HG03457 (cell line): ENCODE data around the gene CDPF1.
"Not testable (repeated sequence)": the region's sequence is repeated elsewhere in the genome, so short reads cannot be mapped to it uniquely, and the experiment has no call there.

ENCODE experiments used
- ATAC-seq: cut with Tn5 transposase; IDR thresholded peaks from one replicate; pipeline ENCODE4 v1.9.1; 2021; ENCODE audit warnings: moderate number of reproducible peaks; ENCODE audit not compliant: unreplicated experiment

CDPF1 gene

DNA sequence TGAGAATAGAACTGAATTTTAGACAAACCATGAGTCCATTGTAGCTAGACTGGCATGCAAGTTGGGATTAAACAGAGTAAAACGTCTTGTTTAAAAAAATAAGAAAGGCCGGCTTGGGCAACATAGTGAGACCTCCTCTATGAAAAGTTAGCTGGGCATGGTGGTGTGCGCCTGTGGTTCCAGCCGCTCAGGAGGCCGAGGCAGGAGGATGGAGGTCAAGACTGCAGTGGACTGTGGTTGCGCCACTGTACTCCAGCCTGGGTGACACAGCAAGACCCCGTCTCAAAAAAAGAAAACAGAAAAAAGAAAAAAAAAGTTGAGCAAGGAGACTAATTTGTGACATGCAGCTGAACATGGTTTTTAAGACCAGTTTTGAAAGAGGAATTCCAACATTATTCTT is 23.5 kb downstream of the CDPF1 start:
- no peak for ATAC-seq

DNA sequence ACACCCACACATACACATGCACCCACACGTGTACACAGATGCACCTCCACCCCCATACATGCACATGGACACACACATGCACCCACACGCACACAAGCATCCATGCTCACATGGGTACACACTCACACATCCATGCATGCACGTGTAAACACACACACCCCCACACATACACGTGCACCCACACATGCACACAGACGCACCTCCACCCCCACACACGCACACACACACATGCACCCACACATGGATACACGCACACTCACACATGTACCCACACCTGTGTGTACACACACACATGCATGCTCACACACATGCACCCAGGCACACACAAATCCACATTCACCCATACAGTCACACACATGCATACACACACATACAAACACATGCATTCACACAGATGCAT is 24.5 kb downstream of the CDPF1 start:
- ATAC-seq: no peak

DNA sequence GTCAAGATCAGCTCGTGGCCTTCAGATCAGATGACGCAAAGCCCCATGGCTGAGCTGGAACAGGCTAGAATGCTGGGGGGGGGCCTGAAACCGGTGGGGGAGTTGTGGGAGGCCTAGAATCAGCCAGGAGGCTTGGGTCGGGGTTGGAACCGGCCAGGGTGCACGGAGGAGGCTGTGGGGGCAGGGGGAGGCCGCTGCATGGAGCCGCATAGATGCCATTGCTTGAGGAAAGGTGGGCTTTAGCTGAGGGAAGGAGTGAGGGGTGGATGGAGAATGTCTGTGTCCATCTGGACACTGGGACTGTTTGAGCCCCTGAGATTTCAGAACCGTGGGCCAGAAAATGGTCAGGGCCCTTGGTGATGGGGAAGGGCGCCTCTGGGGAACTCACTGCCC is 25.2 kb downstream of the CDPF1 start:
- ATAC-seq: no peak

DNA sequence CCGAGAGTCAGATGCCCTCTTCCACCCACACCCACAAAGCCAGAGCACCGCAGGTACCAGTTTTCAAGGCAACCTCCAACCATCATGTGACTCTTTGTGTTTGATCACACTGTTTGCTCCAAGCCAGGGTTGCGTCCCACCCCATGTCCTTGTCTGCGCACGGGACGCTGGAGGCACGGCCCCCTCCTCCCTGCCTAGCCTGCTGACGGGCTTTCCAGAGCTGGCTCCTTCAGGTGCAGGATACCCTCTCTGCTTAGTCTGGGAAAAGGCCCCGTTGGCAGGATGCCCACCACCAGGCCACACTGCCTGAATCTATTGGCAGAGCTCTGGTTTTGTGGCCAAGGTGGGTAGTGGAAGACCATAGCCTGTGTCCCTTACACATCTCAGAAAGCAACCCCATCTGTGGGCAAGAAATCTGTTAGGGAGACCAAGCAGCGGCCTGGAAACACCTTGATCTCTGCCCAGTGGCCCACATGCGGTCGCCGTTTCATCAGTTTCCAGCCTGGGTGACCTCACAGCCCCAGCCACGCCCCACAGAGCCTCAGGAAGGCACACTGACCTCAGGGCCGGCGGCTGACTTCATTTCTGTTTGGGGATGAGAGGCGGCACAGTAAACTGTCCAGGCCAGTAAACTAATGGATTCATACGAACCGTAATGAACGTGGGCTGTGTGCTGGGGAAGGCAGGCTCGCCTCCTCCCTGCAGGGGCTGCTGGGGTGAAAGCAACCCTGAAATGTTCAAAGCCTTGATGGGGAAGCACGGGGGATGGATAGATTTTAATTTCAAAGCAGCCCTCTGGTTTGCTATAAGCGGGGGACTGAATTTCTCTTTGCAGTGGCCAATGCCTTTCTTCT is 25.8 kb downstream of the CDPF1 start:
- ATAC-seq: no peak

DNA sequence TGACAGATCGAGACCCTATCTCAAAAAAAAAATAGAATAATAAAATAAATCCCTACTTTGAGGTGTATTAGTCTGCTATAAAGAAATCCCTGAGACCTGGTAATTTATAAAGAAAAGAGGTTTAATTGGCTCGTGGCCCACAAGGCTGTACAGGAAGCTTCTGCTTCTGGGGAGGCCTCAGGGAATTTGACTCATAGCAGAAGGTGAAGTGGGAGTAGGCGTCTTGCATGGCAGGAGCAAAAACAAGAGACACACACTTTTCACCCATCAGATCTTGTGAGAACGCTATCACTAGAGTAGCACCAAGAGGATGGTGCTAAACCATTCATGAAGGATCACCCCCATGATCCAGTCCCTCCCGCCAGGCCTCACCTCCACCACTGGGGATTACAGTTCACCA is 29.2 kb downstream of the CDPF1 start:
- no peak for ATAC-seq

DNA sequence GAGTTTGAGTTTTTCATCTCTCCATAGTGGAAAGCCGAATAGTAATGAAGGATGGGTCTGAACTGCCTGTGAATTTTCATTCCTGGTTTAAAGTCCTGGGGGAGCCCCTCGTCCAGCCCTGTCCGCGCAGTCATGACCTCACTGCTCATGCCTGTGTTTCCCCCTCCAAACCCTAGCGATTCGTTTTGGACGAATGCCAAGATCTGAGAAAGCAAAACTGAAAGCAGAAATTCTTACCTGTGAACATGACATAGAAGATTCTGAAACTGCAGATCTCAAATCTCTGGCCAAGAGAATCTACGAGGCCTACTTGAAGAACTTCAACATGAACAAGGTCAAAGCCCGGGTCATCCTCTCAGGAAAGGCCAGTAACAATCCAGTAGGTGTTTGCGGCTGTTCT is 30.5 kb downstream of the CDPF1 start:
- ATAC-seq: no peak

DNA sequence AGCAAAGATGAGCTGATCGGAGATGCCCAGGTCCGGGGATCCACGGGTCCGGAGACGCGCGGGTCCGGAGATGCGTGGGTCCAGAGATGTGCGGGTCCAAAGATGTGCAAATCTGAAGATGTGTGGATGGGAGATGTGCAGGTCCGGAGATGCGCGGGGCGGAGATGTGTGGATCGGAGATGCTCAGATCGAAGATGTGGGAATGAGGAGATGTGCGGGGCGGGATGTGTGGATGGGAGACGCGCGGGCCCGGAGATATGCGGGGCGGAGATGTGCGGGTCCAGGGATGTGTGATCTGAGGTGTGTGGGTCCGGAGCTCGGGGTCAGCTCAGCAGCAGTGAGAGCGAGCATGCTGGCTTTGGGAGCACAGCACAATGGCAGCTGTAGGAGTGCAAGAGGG is 35.5 kb downstream of the CDPF1 start:
- no peak for ATAC-seq

DNA sequence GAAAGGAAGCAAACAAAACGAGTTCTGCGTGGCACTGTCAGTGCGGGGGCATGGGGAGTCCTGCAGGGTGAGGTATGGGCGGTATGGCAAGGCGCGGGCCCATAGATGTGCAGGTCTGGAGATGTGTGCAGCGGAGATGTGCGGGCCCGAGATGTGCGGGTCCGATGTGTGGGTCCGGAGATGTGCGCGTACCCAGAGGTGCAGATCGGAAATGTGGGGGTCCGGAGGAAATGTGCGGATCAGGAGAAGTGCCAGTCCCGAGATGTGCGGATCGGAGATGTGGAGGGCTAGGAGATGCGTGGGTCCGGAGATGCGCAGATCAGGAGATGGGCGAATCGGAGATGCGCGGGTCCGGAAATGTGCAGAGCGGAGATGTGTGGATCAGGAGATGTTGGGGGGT is 35.9 kb downstream of the CDPF1 start:
- ATAC-seq: no peak

DNA sequence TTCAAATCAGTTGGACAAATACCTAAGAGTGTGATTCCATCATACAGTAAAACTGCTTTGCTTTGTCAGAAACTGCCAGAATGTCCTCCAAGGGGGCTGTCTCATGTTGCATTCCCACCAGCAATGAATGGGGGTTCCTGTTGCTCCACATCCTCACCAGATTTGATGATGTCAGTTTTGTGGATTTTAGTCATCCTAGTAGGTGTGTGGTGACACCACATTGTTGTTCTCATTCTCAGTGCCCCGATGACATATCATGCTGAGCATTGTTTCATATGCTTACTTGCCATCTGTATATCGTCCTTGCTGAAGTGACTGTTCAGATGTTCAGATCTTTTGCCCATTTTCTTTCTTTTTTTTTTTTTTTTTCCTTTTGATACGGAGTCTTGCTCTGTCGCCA is 37.0 kb downstream of the CDPF1 start:
- no peak for ATAC-seq

DNA sequence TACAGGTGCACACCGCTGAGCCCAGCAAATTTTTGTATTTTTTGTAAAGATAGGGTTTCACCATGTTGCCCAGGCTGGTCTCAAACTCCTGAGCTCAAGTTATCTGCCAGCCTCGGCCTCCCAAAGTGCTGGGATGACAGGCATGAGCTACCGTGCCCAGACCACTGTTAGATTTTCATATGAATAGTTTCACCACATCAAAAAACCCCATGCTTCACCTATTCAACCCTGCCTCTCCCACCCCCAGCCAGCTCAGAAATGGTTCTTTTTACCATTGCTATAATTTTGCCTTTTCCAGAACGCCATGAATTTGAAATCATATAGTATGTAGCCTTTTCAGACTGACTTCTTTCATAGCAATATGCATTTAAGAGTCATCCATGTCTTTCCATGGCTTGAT is 37.9 kb downstream of the CDPF1 start:
- ATAC-seq: no peak

DNA sequence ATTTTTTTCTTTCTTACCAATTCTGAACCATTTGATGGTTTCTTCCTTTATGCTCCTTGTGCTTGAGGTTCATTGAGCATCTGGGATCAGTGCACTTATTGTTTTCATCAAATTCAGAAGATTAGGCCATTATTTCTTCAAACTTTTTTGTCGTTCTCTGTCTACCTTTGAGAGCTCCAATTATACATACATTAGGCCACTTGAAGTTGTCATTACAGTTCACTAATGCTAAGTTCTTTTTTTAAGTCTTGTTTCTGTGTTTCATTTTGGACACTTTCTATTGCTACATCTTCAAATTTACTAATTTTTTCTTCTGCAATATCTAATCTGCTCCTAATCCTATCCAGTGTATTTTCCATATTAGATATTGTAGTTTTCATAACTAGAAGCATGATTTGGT is 40.8 kb downstream of the CDPF1 start:
- no peak for ATAC-seq

DNA sequence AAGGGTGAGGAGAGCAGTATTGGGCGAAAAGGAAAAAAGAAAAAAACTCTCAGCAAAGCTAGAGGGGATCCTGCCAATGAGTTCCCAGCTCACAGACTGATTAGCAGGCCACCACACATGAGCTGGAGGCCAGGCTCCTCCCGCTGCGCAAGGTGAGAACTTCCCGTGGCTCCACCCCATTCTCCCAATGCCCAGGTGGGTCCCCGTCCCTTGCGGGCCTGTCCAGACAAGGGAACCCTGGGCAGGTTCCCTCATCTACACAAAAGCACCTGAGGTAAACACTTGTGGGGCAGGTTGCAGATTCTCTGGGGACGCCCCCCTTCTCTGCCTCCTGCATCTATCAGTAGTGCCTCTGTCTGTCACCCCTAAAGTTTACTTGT is 46.5 kb downstream of the CDPF1 start:
- ATAC-seq: no peak

DNA sequence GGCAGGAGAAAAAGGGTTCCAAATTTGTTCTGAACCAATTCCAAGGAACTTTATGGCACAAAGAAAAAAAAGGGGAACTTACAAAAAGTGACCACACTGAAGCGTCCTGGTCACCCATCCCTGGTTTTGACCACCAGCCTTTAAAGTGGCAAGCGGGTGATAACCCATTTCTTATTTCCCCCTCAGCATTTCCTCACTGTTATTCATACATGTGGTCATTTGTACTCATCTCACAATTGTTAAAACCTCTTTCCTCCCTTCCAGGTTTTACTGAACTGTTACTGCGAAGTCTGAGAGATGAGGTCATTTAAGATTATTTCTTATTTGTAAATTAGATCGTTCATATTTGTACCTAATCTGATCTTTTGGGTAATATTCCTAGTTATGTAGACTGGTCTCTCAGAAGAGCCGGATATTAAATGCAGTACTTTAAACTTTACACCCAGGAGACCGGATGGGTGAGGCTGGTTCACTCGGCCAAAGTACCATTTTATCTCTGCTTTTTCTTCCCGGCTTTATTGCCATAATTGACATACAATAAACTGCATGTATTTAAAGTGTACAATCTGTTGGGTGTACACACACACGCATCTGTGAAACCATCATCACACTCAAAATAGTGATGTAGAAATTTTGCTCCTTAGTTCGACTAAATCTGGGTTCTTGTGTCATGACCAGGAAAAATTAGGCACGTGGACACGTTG is 47.0 kb downstream of the CDPF1 start:
- ATAC-seq: no peak

DNA sequence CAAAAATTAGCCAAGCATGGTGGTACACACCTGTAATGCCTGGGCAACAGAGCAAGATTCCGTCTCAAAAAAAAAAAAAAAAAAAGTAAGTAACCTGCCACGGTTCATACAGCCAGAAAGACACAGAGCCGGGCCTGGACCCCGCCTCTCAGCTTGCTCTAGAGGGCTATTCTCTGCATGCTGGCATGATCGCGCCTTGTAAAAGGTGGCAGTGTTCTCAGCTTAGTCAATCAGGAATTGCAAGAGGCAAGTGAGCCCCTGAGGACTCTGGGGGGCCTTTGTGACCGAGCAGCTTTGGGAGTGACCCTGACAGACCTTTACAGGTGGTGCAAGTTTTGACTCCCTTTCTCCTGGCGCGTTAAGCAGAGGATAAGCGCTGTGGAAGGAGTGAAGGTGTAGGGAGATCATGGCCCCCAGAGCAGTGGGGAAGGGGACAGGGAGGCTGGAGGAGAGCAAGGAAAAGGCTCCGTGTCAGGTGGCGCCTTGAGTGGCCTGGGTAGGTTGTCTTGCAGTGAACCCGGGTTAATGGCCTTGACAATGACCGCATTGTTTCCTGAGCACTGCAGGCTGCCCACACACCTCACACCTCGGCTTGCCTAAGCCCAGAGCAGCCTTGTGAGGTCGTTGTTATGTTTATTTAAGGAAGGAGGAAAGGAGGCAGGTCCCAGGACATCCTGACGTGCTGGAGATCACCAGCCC is 48.9 kb downstream of the CDPF1 start:
- ATAC-seq: no peak

DNA sequence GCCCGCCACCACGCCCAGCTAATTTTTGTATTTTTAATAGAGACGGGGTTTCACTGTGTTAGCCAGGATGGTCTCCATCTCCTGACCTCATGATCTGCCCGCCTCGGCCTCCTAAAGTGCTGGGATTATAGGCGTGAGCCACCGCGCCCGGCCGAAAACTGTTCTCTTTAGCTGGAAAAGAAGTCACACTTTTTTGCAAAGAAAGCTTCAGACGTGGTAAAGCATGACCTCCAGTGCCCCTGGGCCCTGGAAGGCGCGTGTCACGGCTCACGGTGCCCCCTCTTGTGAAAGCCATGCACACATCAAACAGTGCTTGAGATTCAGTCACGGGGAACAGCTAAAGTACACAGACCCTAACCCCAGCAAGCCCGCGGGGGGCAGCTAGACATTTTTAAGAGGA is 51.3 kb downstream of the CDPF1 start:
- not testable (repeated sequence) for ATAC-seq

DNA sequence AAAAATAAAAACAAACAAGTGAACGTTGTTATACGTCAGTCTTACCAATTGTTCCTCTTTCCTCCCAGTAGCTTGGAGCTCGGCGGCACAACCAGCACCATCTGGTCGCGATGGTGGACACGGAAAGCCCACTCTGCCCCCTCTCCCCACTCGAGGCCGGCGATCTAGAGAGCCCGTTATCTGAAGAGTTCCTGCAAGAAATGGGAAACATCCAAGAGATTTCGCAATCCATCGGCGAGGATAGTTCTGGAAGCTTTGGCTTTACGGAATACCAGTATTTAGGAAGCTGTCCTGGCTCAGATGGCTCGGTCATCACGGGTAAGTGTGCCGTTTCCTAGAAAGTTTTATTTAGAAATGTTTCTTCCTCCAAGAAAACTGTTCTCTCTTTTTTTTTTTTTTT is 51.8 kb downstream of the CDPF1 start:
- no peak for ATAC-seq

DNA sequence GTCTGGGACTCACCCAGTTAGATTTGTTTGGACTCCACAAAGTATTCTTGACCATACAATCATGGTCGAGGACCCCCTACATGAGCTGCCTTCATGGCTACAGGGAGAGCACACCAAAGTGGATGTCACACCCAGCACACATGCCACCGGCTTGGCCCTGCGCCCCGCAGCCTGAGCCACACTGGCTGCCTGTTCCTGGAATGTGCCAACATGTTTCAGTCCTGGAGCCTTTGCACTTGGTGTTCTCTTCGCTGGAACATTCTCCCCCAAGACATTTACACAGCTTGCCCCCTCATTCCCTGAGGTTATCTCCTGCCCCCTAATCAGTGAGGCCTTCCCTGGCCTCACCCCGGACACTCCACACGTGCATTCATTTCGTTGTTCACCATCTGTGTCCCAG is 53.8 kb downstream of the CDPF1 start:
- ATAC-seq: no peak

DNA sequence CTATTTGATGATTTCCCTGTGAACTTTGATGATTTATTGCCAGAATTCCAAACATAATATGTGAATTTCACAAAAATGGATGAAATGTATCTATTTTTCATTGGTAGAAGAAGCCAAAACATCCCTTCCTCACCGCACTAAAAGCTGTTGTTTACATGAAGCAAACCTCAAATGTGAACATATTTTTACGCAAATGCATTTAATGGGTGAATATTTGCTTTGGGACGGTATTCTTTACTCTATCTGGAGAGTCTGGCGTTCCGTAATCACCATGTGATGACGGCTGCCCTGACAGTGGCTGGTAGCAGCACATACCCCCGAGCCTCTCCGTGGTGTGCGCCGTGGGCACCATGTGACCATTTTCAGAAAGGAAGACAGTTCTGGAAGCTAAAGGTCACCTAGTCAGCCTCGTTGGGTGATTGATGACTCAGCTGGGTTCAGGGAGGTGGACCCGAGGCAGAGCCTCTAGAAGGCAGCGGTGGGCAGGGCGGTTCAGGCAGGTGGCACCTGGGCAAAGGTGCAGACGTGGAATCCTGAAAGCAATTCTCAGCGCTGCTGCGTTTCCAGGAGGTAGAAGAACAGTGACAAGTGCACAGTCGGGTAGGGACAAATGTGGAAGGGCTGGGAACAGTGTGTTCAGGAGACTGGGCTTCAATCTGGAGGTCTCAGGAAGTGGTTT is 54.5 kb downstream of the CDPF1 start:
- no peak for ATAC-seq
